Stomach (tissue), 9 donors: ENCODE results near the gene SH3RF2. TPM values are rescaled to one million over a fixed set of nuclear protein-coding genes. Genes with fewer than 3 reads are reported as not detected.

ENCODE experiments used
- DNase-seq, 2 donors: peaks; one replicate each; pipeline versions ENCODE4 v3.0.0 to v3.0.0-alpha.2; 2013 to 2019
- H3K27ac ChIP-seq, 5 donors: fragments of 200-600 bp in 4 of 5; sonication (generic) in 4 of 5; one replicate each; pipeline ENCODE4 v1.5.1; 2013 to 2019; ENCODE audit warnings: mild to moderate bottlenecking in 1 of 5, moderate library complexity in 1 of 5
- H3K27me3 ChIP-seq, 3 donors: fragments of 200-600 bp; sonication (generic); one replicate each; pipeline ENCODE4 v1.5.1; 2017 to 2019; ENCODE audit warnings: mixed run types in 1 of 3
- H3K36me3 ChIP-seq, 4 donors: fragments of 200-600 bp; sonication (generic); 1 replicate in 3 of 4; 2 replicates in 1 of 4; pipeline ENCODE4 v1.5.1; 2016 to 2019
- H3K4me1 ChIP-seq, 4 donors: fragments of 200-600 bp; sonication (generic); one replicate each; pipeline ENCODE4 v1.5.1; 2016 to 2019
- H3K4me3 ChIP-seq, 4 donors: fragments of 200-600 bp; sonication (generic) in 3 of 4; one replicate each; pipeline ENCODE4 v1.5.1; 2016 to 2019; ENCODE audit warnings: mild to moderate bottlenecking in 1 of 4
- H3K9me3 ChIP-seq, 4 donors: fragments of 200-600 bp; sonication (generic); one replicate each; pipeline ENCODE4 v1.5.1; 2016 to 2019
- CTCF ChIP-seq, 7 experiments: fragments of 450-650 bp in 4 of 7; fragments of 200-600 bp in 3 of 7; sonication (generic) in 3 of 7; IDR thresholded peaks; one replicate each; pipeline ENCODE4 v1.5.1; 2016 to 2019; ENCODE audit warnings: antibody characterized with exemption in 7 of 7, control low read depth in 2 of 7, mild to moderate bottlenecking in 1 of 7
- EP300 ChIP-seq: sonication (generic); formaldehyde crosslinking; IDR thresholded peaks from one replicate; pipeline ENCODE4 v1.6.1; 2017; ENCODE audit warnings: antibody characterized with exemption
- POLR2A ChIP-seq, 4 donors: fragments of 450-650 bp; IDR thresholded peaks; one replicate each; pipeline ENCODE4 v1.6.1; 2016; ENCODE audit warnings: antibody characterized with exemption in 4 of 4, control low read depth in 2 of 4, mild to moderate bottlenecking in 1 of 4, moderate library complexity in 1 of 4
- POLR2AphosphoS5 ChIP-seq, 3 donors: sonication (generic); formaldehyde crosslinking; IDR thresholded peaks; one replicate each; pipeline ENCODE4 v1.6.1; 2016; ENCODE audit warnings: antibody characterized with exemption in 3 of 3
- WGBS, 5 donors: extraction: QIAGEN DNeasy Blood & Tissue Kit in 3 of 5; methylation state at CpG; one replicate each; pipeline versions ENCODE4 v1.1.5 to v1.1.7; 2013 to 2018; 5-methylcytosine and 5-hydroxymethylcytosine counted together
- intact Hi-C: fragments of 100-400 bp; cut with DNase I; formaldehyde crosslinking; loops from one replicate; pipeline ENCODE4 v1.15.1; 2023; ENCODE audit warnings: low total_unique reads
- polyA plus RNA-seq, 3 donors: library from polyadenylated mRNA; stranded (reverse); fragments of 200-250 nt; gene quantifications; one replicate each; pipeline ENCODE4 v1.2.3, GENCODE V29; 2013
- total RNA-seq, 5 donors: library from RNA; depleted of rRNA; stranded (reverse); fragments of >200 nt; gene quantifications; one replicate each; pipeline versions ENCODE4 v1.1.0 to v1.2.3, GENCODE V29; 2014 to 2016
- donor health status: healthy with polysubstance abuse.
- donor health status: Bipolar disorder and iron deficiency.
- donor health status: healthy.

The SH3RF2 gene
- total and polyA plus RNA-seq, 8 donors: 20.8 to 62.0 (median 40.7) TPM

DNA sequence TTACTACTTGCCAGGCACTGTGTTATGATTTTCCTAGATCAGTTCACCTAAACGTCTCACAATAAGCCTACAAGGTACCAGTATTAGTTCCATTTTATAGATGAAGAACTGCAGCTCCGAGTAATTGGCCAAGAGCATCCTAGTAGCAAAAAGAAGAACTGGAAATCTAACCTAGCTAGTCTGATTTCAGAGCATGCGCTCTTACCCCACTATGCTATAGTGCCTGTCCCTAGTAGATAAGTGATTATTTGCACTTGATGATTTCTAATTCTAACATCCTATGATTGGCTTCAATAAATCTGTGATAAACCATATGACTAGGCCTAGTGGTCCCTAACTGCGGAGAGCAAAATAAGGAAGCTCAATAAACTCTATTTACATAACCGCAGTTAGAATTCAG lies 176.1 kb downstream of the SH3RF2 start:
- Histone ChIP-seq H3K9me3 (no peaks in the 10 kb centered on the region), H3K36me3 (peaks cover 16 to 50% (median 46%) of the 10 kb centered on the region in 4 donors), H3K27ac (no peak overlapping the region), H3K4me3 (no peak overlapping the region), H3K27me3 (no peaks in the 10 kb centered on the region), H3K4me1 (peaks cover 0 to 7% (median 0%) of the 10 kb centered on the region in 4 donors)
- DNase-seq: no peak
- no peak for TF ChIP-seq CTCF (IDR thresholded peaks at IDR 0.05)
- no peak for TF ChIP-seq POLR2A (IDR thresholded peaks at IDR 0.05)
- TF ChIP-seq POLR2AphosphoS5 (IDR thresholded peaks at IDR 0.05): no peak
- TF ChIP-seq EP300: no peak
- intact Hi-C loops: no loop called here
- WGBS, 5 donors: 76 to 93% (median 89%) methylated on average over 5 of the region's 5 CpGs

Other genes with a start within 250 kb of the SH3RF2 start
- 100 to 1,000 TPM in 1 of 5 donors, 10 to 100 TPM in 4; 11.9 to 203 (median 35.6) TPM for gene PRELID2, start 101.2 kb upstream of the SH3RF2 start, total RNA-seq
- 10 to 100 TPM in 2 of 3 donors, 1 to 10 TPM in 1; 7.1 to 18.6 (median 16.8) TPM for gene PRELID2, start 101.2 kb upstream of the SH3RF2 start, polyA plus RNA-seq
- not detected for gene GRXCR2, start 63.6 kb upstream of the SH3RF2 start, total RNA-seq
- gene GRXCR2, start 63.6 kb upstream of the SH3RF2 start, polyA plus RNA-seq: not detected
- gene PLAC8L1, start 169.0 kb downstream of the SH3RF2 start, total RNA-seq: not detected
- gene PLAC8L1, start 169.0 kb downstream of the SH3RF2 start, polyA plus RNA-seq: under 1 TPM in 1 of 3 donors, not detected in 2; 0.68 TPM
- 100 to 1,000 TPM in 1 of 5 donors, 10 to 100 TPM in 4; 58.2 to 118 (median 75.0) TPM for gene LARS1, start 246.1 kb downstream of the SH3RF2 start, total RNA-seq
- 10 to 100 TPM; 18.9 to 33.2 (median 20.9) TPM for gene LARS1, start 246.1 kb downstream of the SH3RF2 start, polyA plus RNA-seq